HCT116 (cell line): ENCODE data around the gene ATXN1. TPM values are rescaled to one million over a fixed set of nuclear protein-coding genes. Genes with fewer than 3 reads are reported as not detected.
"Not testable (repeated sequence)": the region's sequence is repeated elsewhere in the genome, so short reads cannot be mapped to it uniquely, and the experiment has no call there.

ENCODE experiments used
- ATAC-seq: fragments of 200-7000 bp; cut with Tn5 transposase; 2 replicates; pipeline ENCODE4 v1.9.1; 2020; ENCODE audit warnings: mild to moderate bottlenecking, moderate library complexity
- BruUV-seq: library from RNA; stranded (reverse); fragments of 400-500 nt; replicated peaks from 2 replicates; lab custom pipeline; 2021; lab: Mats Ljungman, UMichigan
- CTCF ChIA-PET: fragments of 300-600 bp; sonication (Branson Sonifier 250); formaldehyde crosslinking; loops from one replicate; lab custom pipeline; 2021; ENCODE audit warnings: antibody characterized with exemption; lab: Charles Lee
- POLR2A ChIA-PET: fragments of 300-600, 350-600 bp; sonication (Branson Sonifier 250); formaldehyde crosslinking; loops from one replicate; lab custom pipeline; 2021; ENCODE audit warnings: antibody characterized with exemption; lab: Charles Lee
- RAD21 ChIA-PET, 2 experiments: fragments of 300-600 bp; sonication (Branson Sonifier 250); formaldehyde crosslinking; loops; one replicate each; lab custom pipeline; 2023; ENCODE audit warnings: low total read pairs in 2 of 2; ENCODE audit not compliant: uncharacterized antibody in 2 of 2, unreplicated experiment in 2 of 2, low non-redundant PET in 1 of 2; lab: Charles Lee
- DNase-seq: peaks from one replicate; pipeline ENCODE4 v3.0.0-alpha.2; 2010; ENCODE audit warnings: low read depth, low spot score
- H2AFZ ChIP-seq: fragments of 200-600 bp; shearing (Covaris generic), sonication (generic); 2 replicates; pipeline ENCODE4 v1.6.1; 2017; ENCODE audit warnings: low read depth, mixed run types, mixed read lengths, antibody characterized with exemption, low read length; ENCODE audit not compliant: poor library complexity, severe bottlenecking
- H3K27ac ChIP-seq: 2 replicates; pipeline ENCODE4 v1.5.1; 2012; ENCODE audit warnings: low read depth, low read length
- H3K27me3 ChIP-seq: fragments of 200-600 bp; sonication (generic); 2 replicates; pipeline ENCODE4 v1.6.1; 2016; ENCODE audit warnings: mixed run types, low read length, mixed read lengths; ENCODE audit not compliant: insufficient read depth
- H3K36me3 ChIP-seq, 2 experiments: fragments of 200-500 bp in 1 of 2; fragments of 200-600 bp in 1 of 2; sonication (Bioruptor generic) in 1 of 2; sonication (generic) in 1 of 2; 2 replicates each; pipeline versions ENCODE4 v1.5.1 to v1.6.1; 2014 to 2016; ENCODE audit warnings: low read length in 2 of 2, inconsistent platforms in 1 of 2, mixed read lengths in 1 of 2, mixed run types in 1 of 2; ENCODE audit not compliant: insufficient read depth in 2 of 2, control insufficient read depth in 1 of 2
- H3K4me1 ChIP-seq, 2 experiments: fragments of 200-600 bp in 1 of 2; sonication (generic) in 1 of 2; 2 replicates each; pipeline versions ENCODE4 v1.5.1 to v1.6.1; 2012 to 2017; ENCODE audit warnings: low read length in 2 of 2, inconsistent platforms in 1 of 2, mild to moderate bottlenecking in 1 of 2, mixed read lengths in 1 of 2, mixed run types in 1 of 2, moderate library complexity in 1 of 2; ENCODE audit not compliant: insufficient read depth in 2 of 2, control insufficient read depth in 1 of 2
- H3K4me2 ChIP-seq: fragments of 200-600 bp; sonication (generic); 2 replicates; pipeline ENCODE4 v1.6.1; 2017; ENCODE audit warnings: mixed run types, low read length, mixed read lengths
- H3K4me3 ChIP-seq, 2 experiments: fragments of 200-600 bp in 1 of 2; sonication (generic) in 1 of 2; replicated peaks in 1 of 2; 2 replicates each; pipeline ENCODE4 v1.5.1; 2011 to 2016; ENCODE audit warnings: low read length in 2 of 2, control low read depth in 1 of 2, low read depth in 1 of 2, mild to moderate bottlenecking in 1 of 2, mixed read lengths in 1 of 2, mixed run types in 1 of 2
- H3K79me2 ChIP-seq: fragments of 200-600 bp; sonication (generic); 2 replicates; pipeline ENCODE4 v1.6.1; 2017; ENCODE audit warnings: mild to moderate bottlenecking, mixed run types, low read length, moderate library complexity, mixed read lengths; ENCODE audit not compliant: insufficient read depth
- H3K9ac ChIP-seq: fragments of 200-600 bp; sonication (generic); 2 replicates; pipeline ENCODE4 v1.6.1; 2016; ENCODE audit warnings: low read length, mixed read lengths
- H3K9me2 ChIP-seq: fragments of 200-600 bp; sonication (generic), shearing (Covaris generic); 2 replicates; pipeline ENCODE4 v1.6.1; 2017; ENCODE audit warnings: mixed run types, mild to moderate bottlenecking, moderate library complexity; ENCODE audit not compliant: insufficient read depth
- H3K9me3 ChIP-seq, 2 experiments: fragments of 200-500 bp in 1 of 2; fragments of 200-600 bp in 1 of 2; sonication (Bioruptor generic) in 1 of 2; sonication (generic) in 1 of 2; 2 replicates each; pipeline ENCODE4 v1.6.1; 2014 to 2017; ENCODE audit warnings: low read length in 2 of 2, mixed read lengths in 2 of 2, inconsistent platforms in 1 of 2, low read depth in 1 of 2, mild to moderate bottlenecking in 1 of 2, mixed run types in 1 of 2, moderate library complexity in 1 of 2; ENCODE audit not compliant: control insufficient read depth in 1 of 2, insufficient read depth in 1 of 2
- H4K20me1 ChIP-seq: fragments of 200-600 bp; sonication (generic), shearing (Covaris generic); 2 replicates; pipeline ENCODE4 v1.6.1; 2017; ENCODE audit warnings: mixed run types, mild to moderate bottlenecking, moderate library complexity; ENCODE audit not compliant: insufficient read depth
- FOSL1 ChIP-seq: IDR thresholded peaks from 2 replicates; pipeline ENCODE4 v1.6.1; 2012; ENCODE audit warnings: low read depth
- RAD21 ChIP-seq: IDR thresholded peaks from 2 replicates; pipeline ENCODE4 v1.6.1; 2012; ENCODE audit warnings: low read depth, mild to moderate bottlenecking
- SIN3A ChIP-seq: IDR thresholded peaks from 2 replicates; pipeline ENCODE4 v1.6.1; 2012; ENCODE audit warnings: low read depth
- ZFX ChIP-seq: fragments of 450-650 bp; IDR thresholded peaks from 2 replicates; pipeline ENCODE4 v1.6.1; 2017
- ZNF274 ChIP-seq: fragments of 200-500 bp; sonication (Bioruptor generic); IDR thresholded peaks from 2 replicates; pipeline ENCODE4 v1.6.1; 2014; ENCODE audit warnings: mild to moderate bottlenecking, low read depth, low read length, inconsistent platforms
- intact Hi-C: fragments of 100-400 bp; cut with micrococcal nuclease; formaldehyde crosslinking; loops from 2 replicates; pipeline ENCODE4 v1.10.0; 2022
- total RNA-seq: library from RNA; stranded (reverse); gene quantifications from one replicate; pipeline ENCODE4 v1.2.1, GENCODE V29; 2021; ENCODE audit not compliant: unreplicated experiment
- TF ChIP-seq, protein P1 (sequence below): IDR thresholded peaks from 2 replicates; pipeline ENCODE4 v1.6.1; 2012
- TF ChIP-seq, protein P2 (sequence below), 3 experiments: fragments of 200-600 bp in 1 of 3; sonication (generic) in 1 of 3; IDR thresholded peaks in 2 of 3; conservative IDR thresholded peaks in 1 of 3; 2 replicates each; pipeline ENCODE4 v1.5.1; 2012 to 2017; ENCODE audit warnings: low read depth in 2 of 3, low read length in 2 of 3, antibody characterized with exemption in 1 of 3, borderline replicate concordance in 1 of 3, control low read depth in 1 of 3, mild to moderate bottlenecking in 1 of 3, mixed read lengths in 1 of 3, mixed run types in 1 of 3, moderate library complexity in 1 of 3; ENCODE audit not compliant: insufficient read depth in 1 of 3
- TF ChIP-seq, protein P3 (sequence below): IDR thresholded peaks from 2 replicates; pipeline ENCODE4 v1.6.1; 2012

ATXN1 gene
- total RNA-seq, 1 experiment from 2014 or later: 21.0 TPM

GRCh38 chr6:16702627-16703378 is 58.5 kb downstream of the ATXN1 start:
- intact Hi-C loops, H3K4me3 ChIP-seq, H3K79me2 ChIP-seq, H3K36me3 ChIP-seq, H3K9me3 ChIP-seq, ATAC-seq, H4K20me1 ChIP-seq, H3K4me2 ChIP-seq, H3K9ac ChIP-seq, CTCF ChIA-PET, H2AFZ ChIP-seq, DNase-seq, RAD21 ChIA-PET, POLR2A ChIA-PET, H3K27ac ChIP-seq, H3K27me3 ChIP-seq, BruUV-seq, H3K9me2 ChIP-seq: not testable (repeated sequence)
- H3K4me1 ChIP-seq: peaks cover 0 to 22% of the 10 kb centered on the region in 2 experiments; a peak in 2 of 4 replicates

- RAD21 ChIA-PET: no interaction called here
- POLR2A ChIA-PET: interaction anchor here (0.7 kb wide), 1 partner anchor 163 kb away, joined by 3 read pairs; no protein-coding TSS in a partner anchor
- DNase-seq (no peak), ATAC-seq (no peak)
- H3K9me2 ChIP-seq: no peaks in the 10 kb centered on the region
- peaks cover 0 to 20% of the 10 kb centered on the region in 2 experiments; a peak in 1 of 4 replicates for H3K4me1 ChIP-seq
- H3K4me2 ChIP-seq: no peak overlapping the region
- CTCF ChIA-PET: no interaction called here
- H3K27ac ChIP-seq: no peak overlapping the region
- no peaks in the 10 kb centered on the region for H4K20me1 ChIP-seq
- H3K9me3 ChIP-seq: no peaks in the 10 kb centered on the region
- intact Hi-C loops: no loop called here
- TF ChIP-seq, protein P1, sequence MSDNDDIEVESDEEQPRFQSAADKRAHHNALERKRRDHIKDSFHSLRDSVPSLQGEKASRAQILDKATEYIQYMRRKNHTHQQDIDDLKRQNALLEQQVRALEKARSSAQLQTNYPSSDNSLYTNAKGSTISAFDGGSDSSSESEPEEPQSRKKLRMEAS: no peak
- TF ChIP-seq SIN3A: no peak
- TF ChIP-seq, protein P2, sequence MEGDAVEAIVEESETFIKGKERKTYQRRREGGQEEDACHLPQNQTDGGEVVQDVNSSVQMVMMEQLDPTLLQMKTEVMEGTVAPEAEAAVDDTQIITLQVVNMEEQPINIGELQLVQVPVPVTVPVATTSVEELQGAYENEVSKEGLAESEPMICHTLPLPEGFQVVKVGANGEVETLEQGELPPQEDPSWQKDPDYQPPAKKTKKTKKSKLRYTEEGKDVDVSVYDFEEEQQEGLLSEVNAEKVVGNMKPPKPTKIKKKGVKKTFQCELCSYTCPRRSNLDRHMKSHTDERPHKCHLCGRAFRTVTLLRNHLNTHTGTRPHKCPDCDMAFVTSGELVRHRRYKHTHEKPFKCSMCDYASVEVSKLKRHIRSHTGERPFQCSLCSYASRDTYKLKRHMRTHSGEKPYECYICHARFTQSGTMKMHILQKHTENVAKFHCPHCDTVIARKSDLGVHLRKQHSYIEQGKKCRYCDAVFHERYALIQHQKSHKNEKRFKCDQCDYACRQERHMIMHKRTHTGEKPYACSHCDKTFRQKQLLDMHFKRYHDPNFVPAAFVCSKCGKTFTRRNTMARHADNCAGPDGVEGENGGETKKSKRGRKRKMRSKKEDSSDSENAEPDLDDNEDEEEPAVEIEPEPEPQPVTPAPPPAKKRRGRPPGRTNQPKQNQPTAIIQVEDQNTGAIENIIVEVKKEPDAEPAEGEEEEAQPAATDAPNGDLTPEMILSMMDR (IDR thresholded peaks at IDR 0.05 in 2 of 3, conservative IDR thresholded peaks at IDR 0.05 in 1 of 3; ENCODE audit: borderline replicate concordance in 1 of 3, insufficient read depth in 1 of 3, low read depth in 2 of 3, low read length in 2 of 3): no peak
- TF ChIP-seq, protein P3, sequence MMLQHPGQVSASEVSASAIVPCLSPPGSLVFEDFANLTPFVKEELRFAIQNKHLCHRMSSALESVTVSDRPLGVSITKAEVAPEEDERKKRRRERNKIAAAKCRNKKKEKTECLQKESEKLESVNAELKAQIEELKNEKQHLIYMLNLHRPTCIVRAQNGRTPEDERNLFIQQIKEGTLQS: no peak
- no peak for TF ChIP-seq RAD21
- no peak for TF ChIP-seq ZFX
- no peak for TF ChIP-seq ZNF274
- no peak for TF ChIP-seq FOSL1
- H3K36me3 ChIP-seq: no peaks in the 10 kb centered on the region
- no peak overlapping the region for H3K9ac ChIP-seq
- no peaks in the 10 kb centered on the region for H3K27me3 ChIP-seq
- no TSS peak for BruUV-seq
- H2AFZ ChIP-seq: no peak overlapping the region
- no peaks in the 10 kb centered on the region for H3K79me2 ChIP-seq
- no peak overlapping the region for H3K4me3 ChIP-seq
Observed at GRCh38 chr6:16700916-16701234, 60.4 kb downstream of the ATXN1 start.
